Keratinocyte (primary cell): ENCODE results near the gene RNF26. TPM values are rescaled to one million over a fixed set of nuclear protein-coding genes. Genes with fewer than 3 reads are reported as not detected.
A peak's percentile ranks its signal among the peaks of the same experiment; 100 is the strongest.

Experiments used
- DNase-seq: peaks from one replicate; pipeline ENCODE4 v3.0.0-alpha.2; 2011; ENCODE audit warnings: low read depth, missing footprints, low spot score
- FAIRE-seq: peaks from 2 replicates; lab custom pipeline; 2011; peaks lifted over from hg19 to GRCh38; lab: Jason Lieb, UNC
- H2AFZ ChIP-seq: 2 replicates; pipeline ENCODE4 v1.6.0; 2012; ENCODE audit warnings: low read length, control low read depth, inconsistent platforms; ENCODE audit not compliant: control insufficient read depth
- H3K27ac ChIP-seq: 2 replicates; pipeline ENCODE4 v1.5.1; 2011; ENCODE audit warnings: low read length; ENCODE audit not compliant: control insufficient read depth, insufficient read depth
- H3K27me3 ChIP-seq: 3 replicates; pipeline ENCODE4 v1.6.0; 2011; ENCODE audit warnings: low read length; ENCODE audit not compliant: control insufficient read depth, insufficient read depth; ENCODE audit errors: extremely low read depth
- H3K36me3 ChIP-seq, 2 experiments: 2 replicates in 1 of 2; 3 replicates in 1 of 2; pipeline ENCODE4 v1.5.1; 2011; ENCODE audit warnings: low read length in 2 of 2, mild to moderate bottlenecking in 1 of 2; ENCODE audit not compliant: control insufficient read depth in 2 of 2, insufficient read depth in 2 of 2; ENCODE audit errors: extremely low read depth in 1 of 2
- H3K4me1 ChIP-seq: 3 replicates; pipeline ENCODE4 v1.5.1; 2011; ENCODE audit warnings: low read length; ENCODE audit not compliant: control insufficient read depth, insufficient read depth; ENCODE audit errors: extremely low read depth
- H3K4me2 ChIP-seq: 3 replicates; pipeline ENCODE4 v1.6.0; 2011; ENCODE audit warnings: low read depth, low read length; ENCODE audit not compliant: control insufficient read depth, insufficient read depth; ENCODE audit errors: extremely low read depth
- H3K4me3 ChIP-seq, 3 experiments: fragments of 200-600 bp in 1 of 3; sonication (generic) in 1 of 3; 2 replicates in 2 of 3; 3 replicates in 1 of 3; pipeline ENCODE4 v1.5.1; 2011 to 2016; ENCODE audit warnings: low read length in 3 of 3, mild to moderate bottlenecking in 3 of 3, control low read depth in 2 of 3, inconsistent platforms in 1 of 3, low read depth in 1 of 3, mixed read lengths in 1 of 3, mixed run types in 1 of 3, moderate library complexity in 1 of 3; ENCODE audit not compliant: control insufficient read depth in 2 of 3, insufficient read depth in 2 of 3; ENCODE audit errors: extremely low read depth in 1 of 3
- H3K79me2 ChIP-seq: 2 replicates; pipeline ENCODE4 v1.6.0; 2012; ENCODE audit warnings: low read length; ENCODE audit not compliant: control insufficient read depth, insufficient read depth
- H3K9ac ChIP-seq: 3 replicates; pipeline ENCODE4 v1.6.0; 2011; ENCODE audit warnings: low read length; ENCODE audit not compliant: control insufficient read depth, insufficient read depth; ENCODE audit errors: extremely low read depth
- H3K9me1 ChIP-seq: 3 replicates; pipeline ENCODE4 v1.6.0; 2011; ENCODE audit warnings: low read length; ENCODE audit not compliant: control insufficient read depth, insufficient read depth; ENCODE audit errors: extremely low read depth
- H3K9me3 ChIP-seq: 2 replicates; pipeline ENCODE4 v1.5.1; 2012; ENCODE audit warnings: low read depth, low read length; ENCODE audit not compliant: control insufficient read depth
- H4K20me1 ChIP-seq: 3 replicates; pipeline ENCODE4 v1.6.0; 2011; ENCODE audit warnings: low read length; ENCODE audit not compliant: control insufficient read depth, insufficient read depth; ENCODE audit errors: extremely low read depth
- CTCF ChIP-seq, 3 experiments: IDR thresholded peaks in 1 of 3; conservative IDR thresholded peaks in 1 of 3; optimal IDR thresholded peaks in 1 of 3; 2 replicates in 2 of 3; 3 replicates in 1 of 3; pipeline versions ENCODE3 to v1.5.1; 2011; ENCODE audit warnings: low read length in 3 of 3, mild to moderate bottlenecking in 3 of 3, moderate library complexity in 2 of 3, control low read depth in 1 of 3, inconsistent platforms in 1 of 3; ENCODE audit not compliant: insufficient read depth in 2 of 3; ENCODE audit errors: extremely low read depth in 1 of 3
- EZH2 ChIP-seq: IDR thresholded peaks from one replicate; pipeline ENCODE4 v1.6.1; 2012; ENCODE audit warnings: inconsistent platforms, mild to moderate bottlenecking, low read length, moderate library complexity
- dilution Hi-C: fragments of 300-500 bp; cut with MboI; formaldehyde crosslinking; loops from one replicate; pipeline ENCODE4 v1.7.0; 2020; ENCODE audit warnings: low sequenced_read_pairs; ENCODE audit not compliant: extremely low pct_ligation_motif_present
- polyA plus RNA-seq, 5 experiments: library from polyadenylated mRNA; depleted of rRNA in 3 of 5; stranded (reverse) in 3 of 5; stranded (forward) in 1 of 5; unstranded in 1 of 5; fragments of >200 nt; gene quantifications; 1 replicate in 1 of 5; 2 replicates in 3 of 5; 3 replicates in 1 of 5; pipeline versions ENCODE4 v1.2.1 to v1.2.3, GENCODE V29; 2011 to 2012; ENCODE audit warnings: missing spikeins in 2 of 5, low read depth in 1 of 5, low replicate concordance in 1 of 5

The RNF26 gene
- polyA plus RNA-seq, 1 donor (not counting 4 experiments of a cell fraction or from before 2014, with no cell fraction given) = 13.2 TPM

GRCh38 chr11:119376197-119376847 lies 42.0 kb downstream of the RNF26 start:
- H3K9ac ChIP-seq = no peak overlapping the region

GRCh38 chr11:119377112-119377901 lies 43.0 kb downstream of the RNF26 start:
- Histone ChIP-seq H3K4me1 (peaks cover 34% of the 10 kb centered on the region), H3K79me2 (no peaks in the 10 kb centered on the region), H3K27me3 (no peaks in the 10 kb centered on the region), H3K27ac (peak overlapping the region; percentile 8), H3K4me2 (peak overlapping the region; percentile 46), H4K20me1 (no peaks in the 10 kb centered on the region), H3K36me3 (no peaks in the 10 kb centered on the region), H3K9ac (no peak overlapping the region), H3K9me1 (peaks cover 2% of the 10 kb centered on the region), H2AFZ (peak overlapping the region; percentile 63), H3K4me3 (peak overlapping the region in 1 of 3 experiments; percentile 37), H3K9me3 (no peaks in the 10 kb centered on the region)
- no peak for DNase-seq
- dilution Hi-C loops = no loop called here
- TF ChIP-seq CTCF (optimal IDR thresholded peaks at IDR 0.05 in 1 of 3, IDR thresholded peaks at IDR 0.05 in 1 of 3, conservative IDR thresholded peaks at IDR 0.05 in 1 of 3; ENCODE audit: extremely low read depth in 1 of 3, insufficient read depth in 2 of 3, low read length in 3 of 3) (no peak), EZH2 (no peak)
- FAIRE-seq = peak; percentile 43

More at GRCh38 chr11:119376197-119376847, 42.0 kb downstream of the RNF26 start:
- Histone ChIP-seq H4K20me1 (no peaks in the 10 kb centered on the region), H3K4me2 (peak overlapping the region; percentile 25), H3K9me1 (peaks cover 2% of the 10 kb centered on the region), H3K9me3 (no peaks in the 10 kb centered on the region), H2AFZ (no peak overlapping the region), H3K79me2 (no peaks in the 10 kb centered on the region), H3K4me3 (no peak overlapping the region), H3K27ac (no peak overlapping the region), H3K27me3 (no peaks in the 10 kb centered on the region), H3K36me3 (no peaks in the 10 kb centered on the region), H3K4me1 (peaks cover 28% of the 10 kb centered on the region)
- FAIRE-seq (peak; percentile 65), DNase-seq (peak; percentile 52)
- TF ChIP-seq CTCF (optimal IDR thresholded peaks at IDR 0.05 in 1 of 3, IDR thresholded peaks at IDR 0.05 in 1 of 3, conservative IDR thresholded peaks at IDR 0.05 in 1 of 3; ENCODE audit: extremely low read depth in 1 of 3, insufficient read depth in 2 of 3, low read length in 3 of 3) (no peak), EZH2 (no peak)
- dilution Hi-C loops = no loop called here
